Skeletal muscle satellite cell (primary cell): ENCODE data around the gene URAD.

Experiments
- H3K27me3 ChIP-seq: 2 replicates; pipeline ENCODE4 v1.7.0; 2013; ENCODE audit warnings: low read length; ENCODE audit not compliant: control insufficient read depth, insufficient read depth
- H3K36me3 ChIP-seq: 2 replicates; pipeline ENCODE4 v1.7.0; 2013; ENCODE audit warnings: mild to moderate bottlenecking, control low read depth, low read length; ENCODE audit not compliant: insufficient read depth
- H3K4me1 ChIP-seq: 2 replicates; pipeline ENCODE4 v1.7.0; 2013; ENCODE audit warnings: low read length; ENCODE audit not compliant: control insufficient read depth, insufficient read depth
- H3K4me2 ChIP-seq: 2 replicates; pipeline ENCODE4 v1.7.0; 2013; ENCODE audit warnings: mild to moderate bottlenecking, low read length
- H3K4me3 ChIP-seq: 2 replicates; pipeline ENCODE4 v1.7.0; 2013; ENCODE audit warnings: low read length
- H3K9ac ChIP-seq: 2 replicates; pipeline ENCODE4 v1.7.0; 2013; ENCODE audit warnings: mild to moderate bottlenecking, low read depth, low read length, moderate library complexity
- H3K9me3 ChIP-seq: replicated peaks from 2 replicates; pipeline ENCODE4 v1.7.0; 2013; ENCODE audit warnings: mild to moderate bottlenecking, control low read depth, low read length

The URAD gene

DNA sequence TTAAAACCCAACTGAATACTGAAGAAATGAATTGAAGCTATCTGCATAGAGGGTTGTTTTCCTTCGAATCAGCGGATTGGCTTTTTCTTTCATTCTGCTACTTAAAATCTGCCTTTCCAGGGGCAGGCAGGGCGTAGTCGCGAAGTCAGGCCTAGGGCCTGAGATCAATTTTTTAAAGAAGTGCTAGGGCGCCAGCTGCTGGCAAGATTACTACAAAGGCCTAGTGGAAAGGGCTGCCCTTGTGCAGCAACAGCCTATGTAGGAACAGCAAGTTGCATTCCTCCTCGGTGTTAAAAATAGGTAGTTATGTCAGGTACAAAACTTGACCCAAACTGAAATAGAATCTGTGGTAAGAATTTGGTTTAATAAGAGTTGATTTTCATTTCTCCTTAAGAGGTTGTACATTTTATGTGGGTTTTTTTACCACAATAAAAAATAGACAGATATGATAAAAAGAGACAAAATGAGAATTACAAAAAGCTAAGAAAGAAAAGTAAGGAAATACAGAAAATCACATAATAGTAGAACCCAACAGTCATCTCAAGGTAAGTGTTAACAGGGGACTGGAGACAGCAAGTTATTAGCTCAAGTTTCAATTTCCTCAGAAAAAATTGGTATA lies 9.5 kb upstream of the URAD start:
- Histone ChIP-seq H3K4me1 (no peaks in the 10 kb centered on the region), H3K9me3 (no peaks in the 10 kb centered on the region), H3K4me2 (no peak overlapping the region), H3K9ac (no peak overlapping the region), H3K27me3 (peaks cover 6% of the 10 kb centered on the region), H3K4me3 (no peak overlapping the region), H3K36me3 (no peaks in the 10 kb centered on the region)

DNA sequence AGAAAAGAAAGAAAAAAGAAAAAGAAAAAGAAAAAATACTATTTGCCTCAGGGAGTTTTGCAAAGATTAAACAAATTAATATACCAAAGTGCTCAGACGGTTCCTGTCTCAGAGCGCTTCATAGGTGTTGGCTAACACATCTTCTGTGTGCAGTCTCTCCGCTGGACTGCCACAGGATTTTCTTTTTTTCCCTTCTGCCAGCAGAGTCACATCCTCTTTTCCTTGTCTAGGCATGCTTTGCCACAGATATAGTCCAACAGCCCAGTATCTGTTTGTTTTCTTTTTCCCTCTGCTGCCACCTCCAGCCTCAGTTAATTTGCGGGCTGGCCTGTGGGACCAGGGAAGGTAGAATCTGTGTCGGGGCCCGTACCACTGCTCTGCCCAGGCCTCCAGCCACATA lies 3.4 kb upstream of the URAD start:
- no peaks in the 10 kb centered on the region for H3K4me1 ChIP-seq
- no peaks in the 10 kb centered on the region for H3K9me3 ChIP-seq
- no peak overlapping the region for H3K4me3 ChIP-seq
- no peaks in the 10 kb centered on the region for H3K36me3 ChIP-seq
- H3K4me2 ChIP-seq: no peak overlapping the region
- peaks cover 23% of the 10 kb centered on the region for H3K27me3 ChIP-seq
- no peak overlapping the region for H3K9ac ChIP-seq

GRCh38 chr13:27985600-27985999 lies 2.9 kb downstream of the URAD start:
- no peaks in the 10 kb centered on the region for H3K36me3 ChIP-seq
- no peak overlapping the region for H3K4me2 ChIP-seq
- H3K4me3 ChIP-seq: no peak overlapping the region
- no peaks in the 10 kb centered on the region for H3K9me3 ChIP-seq
- H3K4me1 ChIP-seq: no peaks in the 10 kb centered on the region
- peaks cover 55% of the 10 kb centered on the region for H3K27me3 ChIP-seq
- no peak overlapping the region for H3K9ac ChIP-seq

GRCh38 chr13:27982361-27982760 lies 6.1 kb downstream of the URAD start:
- no peak overlapping the region for H3K9ac ChIP-seq
- H3K9me3 ChIP-seq: no peaks in the 10 kb centered on the region
- H3K4me1 ChIP-seq: no peaks in the 10 kb centered on the region
- H3K4me3 ChIP-seq: no peak overlapping the region
- no peaks in the 10 kb centered on the region for H3K36me3 ChIP-seq
- no peak overlapping the region for H3K4me2 ChIP-seq
- H3K27me3 ChIP-seq: peaks cover 75% of the 10 kb centered on the region

GRCh38 chr13:27981006-27981708 lies 7.3 kb downstream of the URAD start:
- Histone ChIP-seq H3K4me1 (no peaks in the 10 kb centered on the region), H3K27me3 (peaks cover 76% of the 10 kb centered on the region), H3K9me3 (no peaks in the 10 kb centered on the region), H3K9ac (no peak overlapping the region), H3K4me3 (no peak overlapping the region), H3K4me2 (no peak overlapping the region), H3K36me3 (no peaks in the 10 kb centered on the region)

DNA sequence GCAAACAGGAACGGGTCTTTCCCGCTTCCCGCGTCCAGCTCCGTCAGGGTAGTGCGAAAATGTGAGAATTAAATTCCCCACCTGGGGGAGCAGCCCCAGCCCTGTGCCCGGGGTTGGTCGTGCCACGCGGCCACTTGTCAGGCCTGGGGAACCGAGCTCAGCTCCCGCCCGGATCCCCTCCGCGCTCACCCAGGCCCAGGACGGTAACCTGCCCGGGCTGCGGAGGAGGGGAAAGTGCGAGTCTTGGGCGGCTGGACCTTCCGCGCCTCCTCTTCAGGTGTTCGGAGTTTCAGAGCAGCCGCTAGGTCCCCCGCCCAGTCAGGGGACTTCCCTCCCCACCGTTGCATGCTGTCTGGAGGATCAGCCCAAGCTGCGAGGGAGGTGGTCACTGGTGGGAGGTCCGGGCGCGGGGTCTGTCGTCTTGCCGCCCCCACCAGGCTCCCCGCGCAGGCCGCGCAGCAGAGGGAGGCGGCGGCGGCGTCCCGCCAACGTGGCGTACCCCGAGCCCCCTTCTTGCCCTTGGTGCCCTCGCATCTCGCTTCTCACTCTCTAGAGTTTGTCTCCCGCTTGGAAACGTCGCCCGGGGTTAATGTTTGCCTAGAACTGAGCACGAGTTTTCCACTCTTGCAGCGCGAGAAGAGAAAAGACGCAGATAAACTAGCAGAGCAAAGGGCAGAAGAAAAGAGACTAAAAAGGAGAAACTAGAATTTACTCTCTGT lies 8.1 kb downstream of the URAD start:
- Histone ChIP-seq H3K27me3 (peaks cover 77% of the 10 kb centered on the region), H3K9ac (no peak overlapping the region), H3K9me3 (no peaks in the 10 kb centered on the region), H3K4me1 (no peaks in the 10 kb centered on the region), H3K36me3 (no peaks in the 10 kb centered on the region), H3K4me2 (no peak overlapping the region), H3K4me3 (no peak overlapping the region)

DNA sequence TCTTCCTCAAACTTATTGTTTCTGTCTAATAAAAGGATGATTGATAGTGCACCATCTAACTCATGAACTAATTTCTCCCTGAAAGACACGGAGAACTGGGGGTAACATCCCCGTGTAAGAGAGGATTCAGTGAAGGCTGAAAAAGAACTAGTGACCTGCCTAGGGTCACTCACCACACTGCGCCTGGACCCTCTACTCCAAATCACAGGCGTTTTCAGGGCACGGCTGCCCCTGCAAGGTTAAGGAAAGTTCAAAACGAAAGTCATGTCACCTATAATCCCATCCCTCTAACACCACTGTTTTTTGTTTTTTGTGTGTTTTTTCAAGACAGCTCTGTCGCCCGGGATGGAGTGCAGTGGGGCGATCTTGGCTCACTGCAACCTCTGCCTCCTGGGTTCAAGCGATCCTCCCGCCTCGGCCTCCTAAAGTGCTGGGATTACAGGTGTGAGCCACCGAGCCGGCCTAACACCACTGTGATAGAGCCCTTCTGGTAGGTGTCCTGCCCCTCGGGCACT lies 8.7 kb downstream of the URAD start:
- H3K4me3 ChIP-seq: no peak overlapping the region
- peaks cover 82% of the 10 kb centered on the region for H3K27me3 ChIP-seq

GRCh38 chr13:27979001-27979643 lies 9.4 kb downstream of the URAD start:
- Histone ChIP-seq H3K4me1 (no peaks in the 10 kb centered on the region), H3K4me2 (no peak overlapping the region), H3K36me3 (no peaks in the 10 kb centered on the region), H3K27me3 (peaks cover 88% of the 10 kb centered on the region), H3K9me3 (no peaks in the 10 kb centered on the region), H3K9ac (no peak overlapping the region), H3K4me3 (no peak overlapping the region)

More for the DNA sequence above, 8.7 kb downstream of the URAD start:
- H3K4me1 ChIP-seq: no peaks in the 10 kb centered on the region
- H3K9me3 ChIP-seq: no peaks in the 10 kb centered on the region
- H3K36me3 ChIP-seq: no peaks in the 10 kb centered on the region
- H3K4me2 ChIP-seq: no peak overlapping the region
- H3K9ac ChIP-seq: no peak overlapping the region

DNA sequence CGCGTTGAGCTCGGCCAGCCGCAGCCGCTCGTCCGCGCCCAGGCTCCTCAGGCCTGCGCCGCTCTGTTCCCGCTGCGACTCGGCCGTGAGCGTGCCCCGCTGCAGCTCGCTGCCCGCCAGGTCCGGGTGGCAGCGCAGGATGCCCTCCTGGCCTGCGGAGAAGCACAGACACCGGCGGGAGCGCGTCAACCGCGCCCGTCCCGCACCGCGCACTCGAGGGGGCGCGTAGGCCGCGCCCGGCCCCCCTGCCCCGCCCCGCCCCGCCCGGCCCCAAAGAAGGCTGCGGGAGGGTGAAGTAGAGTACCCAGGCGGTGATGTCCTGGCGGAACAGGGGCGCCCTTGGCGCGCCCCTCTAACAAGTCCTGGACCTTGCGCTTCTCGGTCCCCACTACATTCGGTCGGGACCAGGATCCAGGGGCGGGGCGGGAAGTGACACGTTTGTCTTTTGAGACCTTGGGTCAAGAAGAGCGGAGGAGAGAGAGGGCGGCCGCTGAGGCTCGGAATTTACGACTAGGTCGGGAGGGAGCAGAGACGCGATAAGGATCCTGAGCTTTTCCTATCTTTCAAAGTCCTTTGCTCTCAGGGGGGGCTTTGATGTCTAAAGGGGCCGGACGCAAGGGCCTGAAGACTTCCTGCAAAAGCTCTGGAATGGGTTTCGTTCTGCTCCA lies 10.1 kb downstream of the URAD start:
- Histone ChIP-seq H3K4me3 (no peak overlapping the region), H3K27me3 (peaks cover 91% of the 10 kb centered on the region), H3K4me1 (no peaks in the 10 kb centered on the region)

DNA sequence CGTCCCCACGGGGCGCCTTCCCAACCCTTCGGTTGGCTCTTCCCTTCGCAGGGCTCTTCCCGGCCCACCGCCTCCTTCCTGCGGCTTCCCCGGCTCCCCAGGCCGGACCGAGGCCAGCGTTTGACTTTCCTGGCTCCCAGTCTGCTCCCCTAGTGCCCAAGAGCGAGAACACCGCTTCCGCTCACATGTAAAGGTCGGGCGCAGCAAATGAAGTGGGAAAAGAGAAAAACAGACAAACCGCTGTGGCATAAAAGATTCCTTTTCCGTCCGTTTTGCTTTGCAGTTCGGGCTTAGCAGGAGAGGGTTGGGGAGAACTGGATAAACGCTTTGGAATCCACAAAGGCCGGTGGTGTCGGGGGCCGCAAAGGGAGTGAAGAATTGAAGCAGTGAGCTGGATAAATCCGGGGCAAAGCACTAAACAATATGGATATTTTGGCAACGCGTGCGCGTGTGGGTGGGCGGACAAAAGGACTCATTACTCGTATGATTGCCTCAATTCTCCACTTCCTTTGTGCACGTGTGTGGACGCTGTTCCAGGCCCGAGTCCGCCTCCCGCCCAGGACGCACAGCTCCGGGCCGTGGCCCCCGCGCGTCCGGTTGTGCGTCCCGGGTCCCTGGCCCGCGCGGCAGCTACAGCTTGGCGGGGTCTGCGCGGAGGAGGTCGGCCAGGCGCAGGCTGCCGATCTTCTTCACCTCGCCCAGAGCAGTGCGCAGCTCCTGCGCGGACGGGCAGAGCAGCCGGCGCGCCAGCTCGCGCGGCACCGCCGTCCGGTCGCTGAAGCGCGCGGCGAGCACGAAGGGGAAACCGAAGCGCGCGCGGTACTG lies 10.8 kb downstream of the URAD start:
- no peak overlapping the region for H3K4me3 ChIP-seq
- H3K36me3 ChIP-seq: no peaks in the 10 kb centered on the region
- no peak overlapping the region for H3K9ac ChIP-seq
- peaks cover 93% of the 10 kb centered on the region for H3K27me3 ChIP-seq
- peak overlapping the region; percentile 19 for H3K4me2 ChIP-seq
- H3K9me3 ChIP-seq: no peaks in the 10 kb centered on the region
- no peaks in the 10 kb centered on the region for H3K4me1 ChIP-seq

More for the DNA sequence above, 10.1 kb downstream of the URAD start:
- Histone ChIP-seq H3K9ac (no peak overlapping the region), H3K9me3 (no peaks in the 10 kb centered on the region), H3K4me2 (peak overlapping the region; percentile 19), H3K36me3 (no peaks in the 10 kb centered on the region)
